GM18867 (cell line): ENCODE data around the gene KIFC1.

ENCODE experiments used
- ATAC-seq: cut with Tn5 transposase; IDR thresholded peaks from one replicate; pipeline ENCODE4 v1.9.1; 2021; ENCODE audit warnings: mild to moderate bottlenecking, moderate library complexity; ENCODE audit not compliant: unreplicated experiment

KIFC1 gene

DNA sequence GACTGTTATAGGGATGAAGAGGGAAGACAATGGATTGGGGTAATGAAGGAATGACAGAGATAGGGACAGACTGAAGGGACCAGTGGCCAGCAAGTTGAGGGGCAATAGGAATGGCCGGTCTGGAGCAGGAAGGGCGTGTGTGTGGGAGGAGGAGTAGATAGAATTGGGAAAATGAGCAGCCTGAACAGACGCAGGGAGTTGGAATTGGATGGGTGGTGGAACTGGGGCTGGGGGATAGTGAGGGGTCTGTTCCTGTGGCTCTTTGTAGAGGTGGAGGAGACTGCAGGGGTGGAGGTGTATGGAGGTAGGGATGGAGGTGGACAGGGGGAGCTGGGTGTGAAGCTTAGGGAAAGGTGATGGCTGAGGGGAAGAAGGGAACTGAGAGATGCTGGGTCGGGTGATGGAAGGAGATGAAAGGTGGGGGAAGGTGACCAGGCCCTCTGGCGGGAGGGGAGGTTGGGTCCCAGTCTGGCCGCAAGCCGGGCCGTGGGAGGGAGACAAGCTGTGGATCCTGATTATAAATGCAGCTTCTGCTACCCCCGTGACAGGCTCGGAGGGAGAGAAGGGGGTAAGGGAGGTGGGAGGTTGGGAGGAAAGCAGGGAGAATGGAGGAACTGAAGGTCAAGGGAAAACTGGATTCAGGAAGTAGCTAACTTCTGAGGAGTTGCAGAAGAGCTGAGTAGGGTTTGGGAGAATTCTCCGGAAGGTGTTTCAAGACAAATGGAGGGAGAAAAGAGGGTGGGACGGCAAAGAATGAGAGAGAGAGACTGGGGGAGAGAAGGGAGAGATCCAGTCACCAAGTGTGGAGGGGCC is 33.4 kb downstream of the KIFC1 start:
- ATAC-seq: no peak

DNA sequence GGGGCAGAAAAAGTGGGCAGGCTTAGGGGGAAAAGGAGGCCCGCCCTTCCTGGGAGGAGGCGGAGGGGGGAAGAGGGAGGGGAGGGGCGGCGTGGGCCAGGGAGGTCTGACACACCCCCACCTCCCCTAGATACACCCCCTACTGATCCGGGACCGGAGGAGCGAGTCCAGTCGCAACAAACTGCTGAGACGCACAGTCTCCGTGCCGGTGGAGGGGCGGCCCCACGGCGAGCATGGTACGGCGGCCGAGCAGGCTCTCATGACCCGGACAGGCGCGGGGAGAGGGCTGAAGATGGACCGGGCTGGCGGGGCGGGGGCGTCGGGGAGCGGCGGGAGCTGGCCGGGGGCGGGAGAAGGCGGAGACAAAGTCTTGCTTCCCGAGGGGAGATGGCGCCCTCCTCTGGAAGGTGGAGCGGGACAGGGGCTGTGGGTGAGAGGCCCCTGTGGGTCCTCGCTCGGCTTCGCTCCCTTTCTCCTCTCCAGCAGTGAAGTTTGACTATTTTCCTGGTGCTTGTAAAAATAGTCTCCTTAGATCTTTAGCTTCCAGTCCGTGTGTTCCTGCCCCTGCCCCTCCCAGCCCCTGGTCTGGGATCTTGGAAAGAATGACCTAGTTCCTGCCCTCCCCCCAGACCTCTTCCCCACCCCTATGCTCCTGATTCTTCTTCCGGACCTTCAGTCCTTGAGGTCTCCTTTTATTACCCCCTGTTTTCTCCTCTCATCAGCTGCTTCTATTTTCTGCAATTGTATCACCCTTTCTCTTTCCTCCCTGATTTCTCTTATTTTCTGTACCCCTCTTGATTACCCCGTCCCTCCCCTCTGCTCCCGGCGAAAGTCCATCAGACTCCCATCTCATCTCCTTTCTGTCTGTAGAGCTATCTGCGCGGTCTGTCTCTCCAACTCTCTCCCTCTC is 34.3 kb downstream of the KIFC1 start:
- no peak for ATAC-seq

DNA sequence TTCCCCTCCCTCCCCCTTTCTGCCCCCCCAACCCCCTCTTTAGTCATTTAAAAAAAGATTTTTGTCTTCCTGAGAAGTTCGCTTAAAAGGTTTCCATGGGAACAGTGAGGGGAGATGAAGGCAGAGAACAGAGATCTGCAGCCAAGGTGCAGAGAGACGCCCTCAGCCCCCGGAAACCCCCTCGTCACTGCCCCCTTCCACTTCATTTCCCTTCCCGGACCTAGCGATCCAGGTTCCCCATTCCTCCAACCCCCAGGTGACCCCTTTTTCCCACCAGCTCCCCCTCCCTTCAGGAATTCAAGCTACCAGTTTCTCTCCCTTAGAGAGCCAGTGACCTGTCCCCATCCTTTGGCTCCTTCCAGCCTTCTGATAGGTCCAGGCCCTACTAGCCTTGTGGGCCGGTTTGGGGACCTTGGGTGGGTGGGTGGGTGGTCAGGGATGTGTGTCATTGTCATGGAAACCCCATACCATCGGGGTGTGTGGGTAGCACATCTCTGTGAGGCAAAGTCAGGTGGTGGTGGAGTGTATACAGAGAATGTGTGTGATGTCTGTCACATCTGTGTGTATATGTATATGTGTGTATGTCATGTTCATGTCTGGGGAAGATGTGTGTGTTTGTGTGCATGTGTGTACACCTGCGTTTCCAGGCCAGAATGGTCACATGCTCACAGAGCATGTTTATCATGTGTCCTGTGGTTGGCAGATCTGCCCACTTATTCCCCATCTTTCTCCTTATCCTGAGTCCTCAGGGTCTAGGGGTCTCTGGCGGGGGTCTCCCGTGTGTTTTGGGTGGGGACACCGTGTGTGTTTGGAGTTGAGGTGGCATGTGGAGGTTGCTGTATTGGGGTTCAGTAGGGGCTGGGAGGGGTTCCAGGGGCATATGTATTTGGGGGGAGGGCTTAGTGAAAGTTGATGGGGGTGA is 35.2 kb downstream of the KIFC1 start:
- ATAC-seq: no peak

DNA sequence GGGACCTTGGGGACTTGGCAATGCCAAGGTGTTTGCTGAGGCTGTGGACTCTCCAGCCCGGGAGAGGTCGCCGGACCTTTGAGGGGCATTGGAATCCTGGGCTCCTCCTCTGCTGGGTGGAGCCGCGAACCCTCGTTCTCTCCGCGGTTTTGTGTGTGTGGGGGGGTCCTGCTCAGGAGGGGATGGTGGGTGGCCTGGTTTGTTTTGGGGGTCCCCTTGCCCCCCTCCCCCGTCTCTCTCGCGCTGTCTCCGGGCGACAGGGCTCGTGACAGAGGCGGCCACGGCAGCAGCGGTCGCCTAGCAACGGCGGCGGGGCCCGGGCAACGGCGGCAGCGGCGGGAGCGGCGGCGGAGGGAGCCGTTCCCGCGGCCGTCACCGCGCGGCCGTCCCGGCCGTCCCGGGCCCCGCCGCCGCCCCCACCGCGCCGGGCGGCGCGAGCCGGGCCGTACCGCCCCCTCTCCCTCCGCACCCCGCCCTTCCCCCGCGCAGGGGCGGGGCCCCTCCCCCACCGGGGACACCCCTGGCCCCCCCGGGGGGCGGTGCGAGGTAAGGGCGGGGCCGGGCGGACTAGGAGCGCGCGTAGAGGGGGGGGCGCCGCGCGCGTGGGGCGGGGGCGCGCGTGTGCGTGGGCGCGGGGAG is 36.1 kb downstream of the KIFC1 start:
- ATAC-seq: no peak

DNA sequence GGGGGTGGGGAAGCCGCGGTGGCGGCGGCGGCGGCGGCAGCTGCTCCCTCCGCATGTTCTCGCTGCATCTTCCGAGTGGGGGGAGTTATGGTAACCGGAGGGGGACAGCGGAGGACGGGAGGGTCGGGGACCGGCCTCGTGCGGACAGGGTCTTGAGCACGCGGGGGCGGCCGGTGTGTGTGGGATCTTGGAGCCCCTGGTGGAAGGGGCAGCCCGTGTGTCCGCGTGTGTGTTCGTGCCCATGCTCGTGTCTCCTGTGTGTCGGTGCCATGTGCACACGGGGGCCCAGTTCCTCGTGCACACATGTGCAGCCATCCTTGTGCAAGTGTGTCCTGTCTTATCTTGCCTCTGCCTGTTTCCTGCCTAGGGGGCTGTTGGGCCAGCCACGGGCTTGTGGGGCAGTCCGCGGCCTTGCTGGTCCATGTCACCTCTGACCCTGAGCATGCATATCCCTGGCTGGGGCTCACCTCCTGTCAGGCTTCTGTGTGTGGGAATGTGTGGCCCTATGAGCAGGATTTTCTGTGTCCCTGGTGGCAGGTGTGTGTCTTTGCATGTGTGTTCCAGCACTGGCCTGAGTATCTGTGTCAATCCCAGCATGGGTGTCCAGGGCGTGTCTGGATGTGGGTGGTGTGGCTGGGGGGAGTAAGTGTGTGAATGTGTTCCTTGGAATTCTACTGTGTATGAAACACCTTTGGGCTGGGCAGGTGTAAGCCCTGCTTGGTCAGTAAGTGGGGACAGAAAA is 36.8 kb downstream of the KIFC1 start:
- ATAC-seq: no peak

DNA sequence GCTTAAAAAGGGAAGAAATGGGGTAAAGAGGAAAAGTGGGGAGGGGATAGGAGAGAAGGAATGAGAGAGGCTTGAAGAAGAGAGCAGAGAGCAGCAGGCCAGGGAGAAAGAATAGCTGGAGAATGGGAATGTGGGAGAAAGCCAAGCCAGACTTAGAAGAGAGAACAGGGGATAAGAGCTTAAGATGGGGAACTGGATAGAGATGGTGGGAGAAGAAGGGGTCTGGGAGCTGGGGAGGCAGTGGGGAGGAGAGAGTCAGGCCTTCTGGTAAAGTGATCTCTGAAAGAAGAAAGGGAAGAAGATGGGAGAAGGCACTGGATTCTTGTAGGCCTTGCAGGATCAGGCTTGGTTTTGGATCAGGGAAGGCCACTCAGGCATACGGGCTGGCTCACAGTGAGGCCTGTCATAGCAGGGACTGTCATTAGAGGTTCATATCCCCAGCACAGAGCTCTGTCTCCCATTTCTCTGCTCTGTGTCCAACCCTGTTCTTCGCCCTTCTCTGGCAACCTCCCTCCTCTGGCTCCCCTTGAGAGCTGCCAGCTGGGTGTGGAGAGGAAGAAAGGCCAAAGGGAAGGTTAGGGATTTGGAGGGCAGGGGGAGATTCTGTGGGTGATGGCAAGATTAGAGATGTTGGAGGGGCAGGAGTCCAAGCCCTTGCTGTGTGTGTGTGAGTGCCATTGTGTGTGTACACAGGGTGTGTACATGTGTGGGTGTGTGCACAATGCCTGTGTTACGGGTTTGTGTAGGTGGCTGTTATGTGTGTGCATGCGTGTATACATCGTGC is 37.5 kb downstream of the KIFC1 start:
- no peak for ATAC-seq

DNA sequence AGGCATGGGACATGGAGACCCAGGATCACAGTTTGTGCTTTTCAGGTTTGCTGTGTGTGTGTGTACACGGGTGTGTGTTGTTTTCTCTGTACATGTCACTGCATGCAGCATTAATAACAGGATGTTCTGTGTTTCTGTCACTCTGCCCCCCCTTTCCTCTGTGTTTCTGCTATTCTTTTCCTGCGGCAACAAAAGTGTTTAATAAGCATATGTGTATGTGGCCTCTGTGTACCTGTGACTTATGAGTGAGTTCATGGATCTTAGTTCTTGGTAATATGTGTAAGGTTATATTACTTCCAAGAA is 38.1 kb downstream of the KIFC1 start:
- no peak for ATAC-seq

DNA sequence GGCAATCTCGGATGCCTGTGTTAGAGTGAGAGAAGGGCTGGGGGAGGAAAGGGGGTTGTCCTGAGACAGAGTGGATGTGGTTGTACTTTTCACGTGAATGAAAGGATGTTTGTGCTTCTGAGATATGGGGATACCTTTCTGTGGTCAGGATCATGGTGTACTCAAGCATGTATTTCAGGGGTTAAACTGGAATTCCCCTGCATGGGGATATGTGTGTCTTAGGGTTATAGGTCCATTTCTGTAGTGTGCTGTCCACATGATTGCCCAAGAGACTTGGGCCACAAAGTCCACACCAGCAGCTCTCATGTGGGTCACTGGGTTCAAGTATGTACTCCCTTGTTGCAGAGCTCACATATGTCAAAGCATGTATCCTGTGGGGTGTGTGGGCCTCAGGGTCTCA is 38.7 kb downstream of the KIFC1 start:
- ATAC-seq: no peak

DNA sequence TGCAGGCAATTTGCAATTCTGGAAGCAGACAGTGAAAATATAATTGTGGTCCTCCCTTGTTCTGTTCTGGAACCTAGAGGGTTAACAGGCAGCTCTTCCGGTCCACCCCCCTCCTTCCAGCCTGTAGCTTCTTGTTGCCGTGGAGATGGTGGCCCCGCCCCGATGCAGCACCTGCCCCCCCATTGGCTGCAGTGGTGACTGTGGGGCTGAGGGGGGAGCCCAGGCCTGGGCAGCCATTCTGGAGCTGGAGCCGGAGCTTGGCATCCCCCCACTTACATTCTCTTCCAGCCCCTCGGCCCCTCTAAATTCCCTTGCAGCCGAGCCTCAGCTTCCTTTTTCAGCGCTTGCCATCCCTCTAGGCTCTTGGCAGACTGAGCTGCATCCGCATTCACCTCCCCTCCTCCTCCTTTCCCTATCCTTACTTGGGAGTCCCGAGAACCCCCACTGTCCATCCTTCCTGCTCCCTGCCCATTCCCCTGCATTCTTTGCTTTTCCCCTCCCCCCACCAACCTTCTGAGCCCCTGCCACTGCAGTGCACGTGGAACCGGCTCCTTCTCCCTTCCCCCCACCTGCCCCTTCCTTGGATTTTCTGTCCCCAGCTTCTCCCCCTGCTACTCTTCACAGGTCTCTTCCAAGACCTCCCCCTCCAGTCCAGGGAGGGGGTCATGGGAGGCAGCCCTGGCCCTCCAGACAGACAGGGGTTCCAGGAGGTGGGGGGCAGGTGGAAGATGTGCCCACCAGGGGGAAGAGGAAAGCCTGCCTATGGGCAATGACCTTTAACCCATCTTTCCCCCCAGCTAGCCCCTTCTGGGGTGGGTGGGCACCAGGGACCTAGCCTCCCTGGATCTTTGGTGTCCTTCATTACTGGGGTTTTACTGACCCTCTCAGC is 39.6 kb downstream of the KIFC1 start:
- no peak for ATAC-seq

DNA sequence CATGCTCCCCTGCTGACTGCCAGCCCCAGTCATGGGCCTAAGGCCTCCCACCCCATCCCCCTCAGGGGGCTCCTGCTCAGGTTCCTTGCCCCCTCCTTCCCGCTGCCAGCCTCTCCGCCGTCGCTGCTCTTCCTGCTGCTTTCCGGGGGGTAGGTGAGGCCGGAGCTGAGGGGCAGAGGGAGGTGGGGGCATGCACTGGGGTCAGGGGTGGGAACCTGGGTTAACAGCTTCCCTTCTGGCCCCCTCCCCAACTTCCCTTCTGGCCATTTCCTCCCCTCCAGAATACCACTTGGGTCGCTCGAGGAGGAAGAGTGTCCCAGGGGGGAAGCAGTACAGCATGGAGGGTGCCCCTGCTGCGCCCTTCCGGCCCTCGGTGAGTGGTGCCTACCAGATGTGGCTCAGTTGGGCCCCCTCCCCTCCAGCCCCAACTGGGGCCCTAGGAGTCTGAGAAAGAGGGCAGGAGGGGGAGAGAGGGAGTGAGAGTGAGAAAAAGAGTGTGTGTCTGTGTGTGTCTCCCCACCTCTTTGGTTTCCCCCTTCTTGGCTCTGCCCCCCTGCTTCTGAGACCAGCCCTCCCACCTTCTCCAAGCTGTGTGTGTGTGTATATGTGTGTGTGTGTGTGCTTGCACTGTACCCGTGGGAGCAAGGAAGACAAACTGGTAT is 40.4 kb downstream of the KIFC1 start:
- no peak for ATAC-seq

DNA sequence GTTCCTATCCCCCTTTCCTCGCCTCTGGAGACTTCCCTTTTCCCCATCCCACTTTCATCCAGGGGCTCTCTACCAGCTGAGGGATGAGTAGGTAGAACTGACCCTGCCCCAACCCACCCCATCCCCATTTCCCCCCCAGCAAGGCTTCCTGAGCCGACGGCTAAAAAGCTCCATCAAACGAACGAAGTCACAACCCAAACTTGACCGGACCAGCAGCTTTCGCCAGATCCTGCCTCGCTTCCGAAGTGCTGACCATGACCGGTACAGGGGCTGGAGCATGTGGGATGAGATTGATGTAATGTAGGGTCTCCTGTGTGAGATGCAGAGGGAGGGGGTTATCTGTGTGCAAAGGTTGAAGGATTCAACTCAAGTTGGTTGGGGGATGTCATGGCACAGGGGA is 40.9 kb downstream of the KIFC1 start:
- no peak for ATAC-seq

DNA sequence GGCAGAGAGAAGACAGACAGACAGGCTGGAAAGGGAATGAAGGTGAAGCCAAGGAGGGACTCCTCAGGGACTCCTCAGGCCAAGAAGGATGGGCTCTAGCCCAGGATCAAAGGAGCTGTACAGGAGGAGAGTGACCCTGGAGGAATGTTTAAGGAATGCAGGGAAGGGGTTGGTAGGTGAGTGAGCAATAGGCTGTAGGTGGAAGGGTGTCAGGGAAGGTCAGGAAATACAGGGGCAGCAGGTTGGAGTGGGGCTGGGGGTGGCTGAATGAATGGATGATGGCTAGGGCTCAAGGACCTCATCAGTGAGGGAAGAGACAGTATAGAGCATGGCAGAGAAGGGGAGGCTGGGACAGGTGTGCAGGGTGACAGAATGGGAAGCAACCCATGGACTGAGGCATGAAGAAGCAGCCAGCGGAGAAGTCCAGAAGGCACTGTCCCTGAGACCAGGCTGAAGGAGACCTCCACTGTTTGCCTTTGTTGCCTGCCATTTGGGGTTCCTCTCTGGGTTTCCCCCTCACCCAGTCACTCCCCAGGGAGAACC is 41.4 kb downstream of the KIFC1 start:
- ATAC-seq: no peak

DNA sequence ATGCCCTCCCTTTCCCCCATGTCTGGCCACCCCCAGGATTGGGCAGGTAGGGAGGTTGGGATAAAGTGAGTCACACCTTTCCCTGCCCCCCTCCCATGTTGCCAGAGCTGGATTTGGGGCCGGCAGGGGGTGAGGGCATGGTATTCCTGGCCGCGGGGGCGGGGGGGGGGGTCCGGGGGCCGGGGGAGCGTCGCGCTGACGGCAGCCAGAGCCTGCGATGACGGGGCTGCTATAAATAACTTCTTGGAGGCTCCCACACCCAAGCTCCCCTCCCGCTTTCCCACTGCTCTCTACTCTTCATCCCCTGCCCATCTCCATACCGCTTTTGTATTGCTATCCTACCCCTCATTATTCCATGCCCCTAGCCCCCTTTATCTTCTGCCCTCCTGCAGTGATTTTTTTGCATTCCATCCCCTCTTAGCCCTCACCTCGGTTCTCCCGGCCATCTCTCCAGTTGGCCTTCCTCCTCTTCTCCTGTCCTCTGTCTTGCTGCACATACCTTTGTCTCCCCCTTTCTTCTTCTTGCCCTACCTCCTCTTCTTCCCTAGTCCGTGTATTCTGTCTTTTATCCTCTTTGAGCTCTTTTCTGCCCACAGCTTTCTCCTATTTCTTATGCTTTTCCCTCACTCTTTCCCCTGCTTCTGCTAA is 42.0 kb downstream of the KIFC1 start:
- no peak for ATAC-seq

DNA sequence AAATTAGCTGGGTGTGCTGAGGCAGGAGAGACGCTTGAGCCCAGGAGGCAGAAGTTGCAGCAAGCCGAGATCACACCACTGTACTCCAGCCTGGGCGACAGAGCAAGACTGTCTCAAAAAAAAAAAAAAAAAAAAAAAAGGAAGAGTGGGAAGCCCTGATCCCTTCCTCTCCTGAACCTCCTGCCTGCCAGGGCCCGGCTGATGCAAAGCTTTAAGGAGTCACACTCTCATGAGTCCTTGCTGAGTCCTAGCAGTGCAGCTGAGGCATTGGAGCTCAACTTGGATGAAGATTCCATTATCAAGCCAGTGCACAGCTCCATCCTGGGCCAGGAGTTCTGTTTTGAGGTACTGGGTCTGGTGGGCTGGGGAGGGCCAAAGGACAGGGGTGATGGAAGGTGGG is 43.3 kb downstream of the KIFC1 start:
- no peak for ATAC-seq

DNA sequence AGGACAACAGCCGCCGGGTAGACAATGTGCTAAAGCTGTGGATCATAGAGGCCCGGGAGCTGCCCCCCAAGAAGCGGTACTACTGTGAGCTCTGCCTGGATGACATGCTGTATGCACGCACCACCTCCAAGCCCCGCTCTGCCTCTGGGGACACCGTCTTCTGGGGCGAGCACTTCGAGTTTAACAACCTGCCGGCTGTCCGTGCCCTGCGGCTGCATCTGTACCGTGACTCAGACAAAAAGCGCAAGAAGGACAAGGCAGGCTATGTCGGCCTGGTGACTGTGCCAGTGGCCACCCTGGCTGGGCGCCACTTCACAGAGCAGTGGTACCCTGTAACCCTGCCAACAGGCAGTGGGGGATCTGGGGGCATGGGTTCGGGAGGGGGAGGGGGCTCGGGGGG is 46.0 kb downstream of the KIFC1 start:
- ATAC-seq: no peak

DNA sequence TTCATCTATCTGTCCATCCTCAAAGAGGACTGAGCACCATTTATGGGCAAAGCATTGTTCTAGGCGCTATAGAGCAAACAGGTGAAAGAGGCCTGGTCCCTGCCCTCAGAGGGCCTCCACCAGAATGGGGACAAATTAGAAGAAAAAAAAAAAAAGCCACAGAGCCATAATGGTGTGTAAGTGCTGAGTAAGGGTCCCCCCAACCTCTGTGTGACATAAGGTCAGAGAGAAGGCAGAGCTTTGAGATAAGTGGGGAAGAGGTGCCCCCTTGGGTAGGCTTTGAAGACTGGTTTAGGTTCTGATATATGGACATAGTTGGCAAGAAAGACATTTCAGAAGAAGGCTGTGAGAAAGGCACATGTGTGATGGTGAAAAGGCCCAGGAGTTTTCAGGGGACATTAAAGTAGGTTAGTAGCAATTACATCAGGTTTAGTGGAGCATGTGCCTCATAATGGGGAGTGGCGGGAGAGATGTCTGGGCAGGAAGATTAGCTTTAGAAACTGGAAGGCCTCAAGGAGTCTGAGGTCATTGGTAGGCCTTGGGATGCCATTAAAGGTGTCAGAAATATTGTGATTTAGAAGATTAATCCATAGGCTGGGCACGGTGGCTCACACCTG is 47.5 kb downstream of the KIFC1 start:
- no peak for ATAC-seq
